ENCODE data around the gene HDAC1. TPM values are rescaled to one million over a fixed set of nuclear protein-coding genes. Genes with fewer than 3 reads are reported as not detected.

HDAC1 gene
- total and polyA plus RNA-seq, 10 of the 15 experiments (the other 5 are each of a cell fraction or from before 2014, with no cell fraction given): 147 to 331 (median 168) TPM

GRCh38 chr1:32305310-32305709 is 13.4 kb downstream of the HDAC1 start:
- DNase-seq (ENCODE audit: low read depth, low spot score) (no peak), ATAC-seq (no peak), FAIRE-seq (no peak)
- peaks cover 3% of the 10 kb centered on the region; the same call in 1 of the 2 replicates for H4K20me1 ChIP-seq (ENCODE audit: control insufficient read depth, insufficient read depth)
- peaks cover 69% of the 10 kb centered on the region for H3K79me2 ChIP-seq (ENCODE audit: control insufficient read depth, insufficient read depth, low read length)
- H3K4me3 ChIP-seq: no peak overlapping the region
- in situ Hi-C loops (cut with MboI) (no loop called here), intact Hi-C loops (cut with micrococcal nuclease; ENCODE audit: unreplicated experiment) (no loop called here)
- ChIA-PET POLR2A (interaction anchor here (0.6 kb wide), 1 partner anchor 62 kb away, joined by 3 read pairs; no protein-coding TSS in a partner anchor), CTCF (interaction anchor here (1.0 to 2.5 kb wide), 3 partner anchors 11 to 90 kb away, joined by 4 to 9 read pairs (median 9); no protein-coding TSS in a partner anchor), SMC1A (ENCODE audit: uncharacterized antibody, unreplicated experiment) (interaction anchor here (0.8 to 1.2 kb wide), 4 partner anchors 9 to 57 kb away, joined by 3 to 5 read pairs (median 4); no protein-coding TSS in a partner anchor), RAD21 (ENCODE audit: unreplicated experiment) (interaction anchor here (1.5 kb wide), 1 partner anchor 51 kb away, joined by 3 read pairs; no protein-coding TSS in a partner anchor)
- H2AFZ ChIP-seq (ENCODE audit: control insufficient read depth, low read depth, low read length): no peak overlapping the region
- no peak overlapping the region for H3K9ac ChIP-seq (ENCODE audit: control insufficient read depth, insufficient read depth, low read length)
- no peaks in the 10 kb centered on the region for H3K27me3 ChIP-seq (replicated peaks in 1 of 2; ENCODE audit: control insufficient read depth in 2 of 2, insufficient read depth in 2 of 2, low read length in 1 of 2)
- H3K9me3 ChIP-seq (replicated peaks; ENCODE audit: control insufficient read depth, insufficient read depth, low read length): peaks cover 11% of the 10 kb centered on the region
- H3K4me2 ChIP-seq (ENCODE audit: control insufficient read depth, insufficient read depth): no peak overlapping the region
- H3K27ac ChIP-seq (ENCODE audit: control insufficient read depth, insufficient read depth): no peak overlapping the region
- 100% methylated on average over 1 of the region's 2 CpGs for WGBS (ENCODE audit: insufficient coverage, insufficient replicate concordance, low lambda C conversion rate, missing lambda C conversion rate)
- BruUV-seq (replicated peaks): no TSS peak
- peaks cover 17 to 37% of the 10 kb centered on the region in 2 experiments for H3K36me3 ChIP-seq (ENCODE audit: control insufficient read depth in 2 of 2, insufficient read depth in 2 of 2, low read length in 1 of 2)
- TF ChIP-seq ZNF592 (IDR thresholded peaks at IDR 0.05) (no peak), KAT2A (conservative IDR thresholded peaks at IDR 0.05; ENCODE audit: control insufficient read depth, low read depth, low read length) (no peak), LARP7 (IDR thresholded peaks at IDR 0.05) (no peak), HCFC1 (IDR thresholded peaks at IDR 0.05; ENCODE audit: low read length) (no peak), MYC (IDR thresholded peaks at IDR 0.05; ENCODE audit: insufficient read depth, insufficient read length, insufficient replicate concordance, low read length, severe bottlenecking) (no peak), CHD2 (IDR thresholded peaks at IDR 0.05; ENCODE audit: borderline replicate concordance, low read depth, low read length) (no peak), IRF4 (IDR thresholded peaks at IDR 0.05; ENCODE audit: low read depth, low read length) (no peak)
- peaks cover 14% of the 10 kb centered on the region for H3K4me1 ChIP-seq (ENCODE audit: control insufficient read depth, insufficient read depth, low read length)

Data from GM12878 (cell line).